ENCODE results near the gene FAM78B.

- TF ChIP-seq CTCF (IDR thresholded peaks at IDR 0.05; ENCODE audit: poor library complexity) (no peak), EZH2 (IDR thresholded peaks at IDR 0.05; ENCODE audit: borderline replicate concordance) (no peak), EZH2phosphoT487 (IDR thresholded peaks at IDR 0.05; ENCODE audit: low read depth, severe bottlenecking, unreplicated experiment) (no peak)
Observed at GRCh38 chr1:166139735-166140134, 27.1 kb downstream of the FAM78B start.
